ENCODE results near the gene FAM53B.

- no peak for TF ChIP-seq ZNF565 (CRISPR knock-in tag; conservative IDR thresholded peaks at IDR 0.05; ENCODE audit: low read depth)
- no peak for TF ChIP-seq ARNTL (CRISPR knock-in tag; IDR thresholded peaks at IDR 0.05; ENCODE audit: borderline replicate concordance, low read depth)
- no peak for TF ChIP-seq SNAI2 (CRISPR knock-in tag; IDR thresholded peaks at IDR 0.05)
- no peak for TF ChIP-seq ESRRG (CRISPR knock-in tag; IDR thresholded peaks at IDR 0.05)
- TF ChIP-seq RARB (CRISPR knock-in tag; IDR thresholded peaks at IDR 0.05) = no peak
- TF ChIP-seq POU6F1 (CRISPR knock-in tag; IDR thresholded peaks at IDR 0.05; ENCODE audit: borderline replicate concordance, low read depth) = no peak
- no peak for TF ChIP-seq TCF4 (CRISPR knock-in tag; IDR thresholded peaks at IDR 0.05; ENCODE audit: borderline replicate concordance)
- TF ChIP-seq PATZ1 (CRISPR knock-in tag; IDR thresholded peaks at IDR 0.05; ENCODE audit: borderline replicate concordance) = no peak
- no peak for TF ChIP-seq BACH2 (CRISPR knock-in tag; IDR thresholded peaks at IDR 0.05; ENCODE audit: borderline replicate concordance)
- TF ChIP-seq CSDC2 (CRISPR knock-in tag; IDR thresholded peaks at IDR 0.05) = no peak
- no peak for TF ChIP-seq ZFP3 (CRISPR knock-in tag; IDR thresholded peaks at IDR 0.05)
- no peak for TF ChIP-seq CREB5 (CRISPR knock-in tag; IDR thresholded peaks at IDR 0.05; ENCODE audit: low read depth)
- no peak for TF ChIP-seq ZNF70 (CRISPR knock-in tag; IDR thresholded peaks at IDR 0.05)
Measured at GRCh38 chr10:124652701-124653100, 91.5 kb downstream of the FAM53B start.

All from SK-N-SH treated with all-trans-retinoic acid at 6 μM for 48 hours (cell line).